SK-N-SH (cell line): Measurements from ENCODE around the gene UBIAD1. TPM values are rescaled to one million over a fixed set of nuclear protein-coding genes. Genes with fewer than 3 reads are reported as not detected.

Experiments
- CTCF ChIA-PET: fragments of 300-600, 350-600 bp; formaldehyde crosslinking; extraction: SDS; loops from one replicate; lab custom pipeline; 2021; lab: Yijun Ruan, JAX
- POLR2A ChIA-PET: fragments of 350-600 bp; sonication (Branson Sonifier 250); formaldehyde crosslinking; extraction: SDS; loops from one replicate; lab custom pipeline; 2020; ENCODE audit warnings: antibody characterized with exemption, inconsistent platforms; lab: Yijun Ruan, JAX
- DNase-seq: peaks from one replicate; pipeline ENCODE4 v3.0.0; 2012
- H2AFZ ChIP-seq: fragments of 200-600 bp; sonication (generic); 2 replicates; pipeline ENCODE4 v1.8.1; 2016; ENCODE audit warnings: antibody characterized with exemption, mild to moderate bottlenecking, low read depth
- H3F3A ChIP-seq: fragments of 200-600 bp; sonication (generic); replicated peaks from 2 replicates; pipeline ENCODE3; 2016; ENCODE audit warnings: antibody characterized with exemption, mild to moderate bottlenecking; ENCODE audit not compliant: insufficient read depth
- H3K27ac ChIP-seq, 2 experiments: fragments of 200-500 bp in 1 of 2; fragments of 200-600 bp in 1 of 2; sonication (Bioruptor generic) in 1 of 2; sonication (generic), shearing (Covaris generic) in 1 of 2; 2 replicates each; pipeline versions ENCODE4 v1.5.1 to v1.6.1; 2014 to 2016; ENCODE audit warnings: low read depth in 2 of 2, inconsistent platforms in 1 of 2, low read length in 1 of 2, mild to moderate bottlenecking in 1 of 2, mixed read lengths in 1 of 2
- H3K27me3 ChIP-seq: fragments of 200-600 bp; sonication (generic), shearing (Covaris generic); 2 replicates; pipeline ENCODE4 v1.6.1; 2016; ENCODE audit warnings: mixed run types; ENCODE audit not compliant: insufficient read depth
- H3K36me3 ChIP-seq, 2 experiments: fragments of 200-500 bp in 1 of 2; fragments of 200-600 bp in 1 of 2; sonication (Bioruptor generic) in 1 of 2; sonication (generic) in 1 of 2; replicated peaks in 1 of 2; 2 replicates each; pipeline versions ENCODE3 to v1.5.1; 2014 to 2016; ENCODE audit warnings: low read length in 1 of 2, mild to moderate bottlenecking in 1 of 2; ENCODE audit not compliant: insufficient read depth in 2 of 2, control insufficient read depth in 1 of 2
- H3K4me1 ChIP-seq, 2 experiments: fragments of 200-500 bp in 1 of 2; fragments of 200-600 bp in 1 of 2; sonication (Bioruptor generic) in 1 of 2; sonication (generic), shearing (Covaris generic) in 1 of 2; 2 replicates each; pipeline versions ENCODE4 v1.5.1 to v1.6.1; 2014 to 2016; ENCODE audit warnings: low read depth in 1 of 2, low read length in 1 of 2, mixed run types in 1 of 2; ENCODE audit not compliant: insufficient read depth in 2 of 2, control insufficient read depth in 1 of 2
- H3K4me2 ChIP-seq: fragments of 200-600 bp; sonication (generic), shearing (Covaris generic); 2 replicates; pipeline ENCODE4 v1.6.1; 2017; ENCODE audit warnings: mixed run types
- H3K4me3 ChIP-seq, 2 experiments: fragments of 200-500 bp in 1 of 2; fragments of 200-600 bp in 1 of 2; sonication (Bioruptor generic) in 1 of 2; sonication (generic), shearing (Covaris generic) in 1 of 2; 2 replicates each; pipeline versions ENCODE4 v1.5.1 to v1.8.1; 2014 to 2016; ENCODE audit warnings: low read depth in 2 of 2, inconsistent platforms in 1 of 2, low read length in 1 of 2, mild to moderate bottlenecking in 1 of 2, mixed read lengths in 1 of 2, moderate library complexity in 1 of 2
- H3K79me2 ChIP-seq: fragments of 200-600 bp; sonication (generic); 2 replicates; pipeline ENCODE4 v1.8.1; 2017; ENCODE audit warnings: mild to moderate bottlenecking; ENCODE audit not compliant: insufficient read depth
- H3K9ac ChIP-seq: fragments of 200-600 bp; sonication (generic); 2 replicates; pipeline ENCODE4 v1.6.1; 2017; ENCODE audit warnings: mixed run types
- H3K9me2 ChIP-seq: fragments of 200-600 bp; sonication (generic); 2 replicates; pipeline ENCODE4 v1.6.1; 2017; ENCODE audit warnings: mixed run types
- H3K9me3 ChIP-seq: fragments of 200-600 bp; sonication (generic); 2 replicates; pipeline ENCODE4 v1.6.1; 2017; ENCODE audit warnings: mixed run types, mild to moderate bottlenecking, moderate library complexity
- H4K20me1 ChIP-seq: fragments of 200-600 bp; sonication (generic); 2 replicates; pipeline ENCODE4 v1.6.1; 2017; ENCODE audit warnings: mild to moderate bottlenecking, mixed run types; ENCODE audit not compliant: insufficient read depth
- CHD2 ChIP-seq: fragments of 150-350 bp; IDR thresholded peaks from 2 replicates; pipeline ENCODE4 v1.6.1; 2018; ENCODE audit warnings: low read length; ENCODE audit not compliant: partially characterized antibody
- CTCF ChIP-seq: fragments of 200-600 bp; sonication (generic); IDR thresholded peaks from 2 replicates; pipeline ENCODE4 v1.6.1; 2017; ENCODE audit warnings: antibody characterized with exemption, mild to moderate bottlenecking, moderate library complexity
- EP300 ChIP-seq, 2 experiments: IDR thresholded peaks; 2 replicates each; pipeline versions ENCODE4 v1.4.0 to v1.6.1; 2012; ENCODE audit warnings: borderline replicate concordance in 1 of 2, low read depth in 1 of 2, low read length in 1 of 2
- MXI1 ChIP-seq: IDR thresholded peaks from 2 replicates; pipeline ENCODE4 v1.6.1; 2012; ENCODE audit warnings: mild to moderate bottlenecking, low read depth, low read length, improper control_type of control experiment
- NFIC ChIP-seq: IDR thresholded peaks from 2 replicates; pipeline ENCODE4 v1.4.0; 2012; ENCODE audit warnings: borderline replicate concordance
- RAD21 ChIP-seq: IDR thresholded peaks from 2 replicates; pipeline ENCODE4 v1.6.1; 2012; ENCODE audit warnings: mild to moderate bottlenecking, low read length
- RCOR1 ChIP-seq: fragments of 150-350 bp; IDR thresholded peaks from 2 replicates; pipeline ENCODE4 v1.6.1; 2017; ENCODE audit warnings: antibody characterized with exemption, low read length
- RXRA ChIP-seq: IDR thresholded peaks from 2 replicates; pipeline ENCODE4 v1.4.0; 2012; ENCODE audit warnings: low read depth, mild to moderate bottlenecking, borderline replicate concordance
- SIN3A ChIP-seq: IDR thresholded peaks from 2 replicates; pipeline ENCODE4 v1.6.1; 2012; ENCODE audit warnings: low read depth, mild to moderate bottlenecking, low read length, moderate library complexity, borderline replicate concordance
- SMC3 ChIP-seq: IDR thresholded peaks from 2 replicates; pipeline ENCODE4 v1.6.1; 2012; ENCODE audit warnings: low read depth, low read length, improper control_type of control experiment
- YY1 ChIP-seq: IDR thresholded peaks from 2 replicates; pipeline ENCODE4 v1.4.0; 2012; ENCODE audit warnings: low read depth, mild to moderate bottlenecking
- WGBS: methylation state at CpG from one replicate; pipeline ENCODE4 v1.1.6; 2017; ENCODE audit warnings: low lambda C conversion rate; 5-methylcytosine and 5-hydroxymethylcytosine counted together
- polyA plus RNA-seq, 3 experiments: library from polyadenylated mRNA; depleted of rRNA; stranded (reverse); fragments of >200 nt; gene quantifications; 2 replicates each; pipeline ENCODE4 v1.2.3, GENCODE V29; 2012
- TF ChIP-seq, protein P1 (sequence below): IDR thresholded peaks from 2 replicates; pipeline ENCODE4 v1.6.1; 2012; ENCODE audit warnings: mild to moderate bottlenecking, low read depth, low read length, moderate library complexity

UBIAD1 gene
- polyA plus RNA-seq, 1 of the 3 experiments (the other 2 are of a cell fraction), result 13.7 TPM

GRCh38 chr1:11320153-11320936, 47.3 kb downstream of the UBIAD1 start:
- H3K4me1 ChIP-seq, result peaks cover 0 to 24% of the 10 kb centered on the region in 2 experiments; a peak in 1 of 4 replicates
- H3K27ac ChIP-seq, result no peak overlapping the region
- H2AFZ ChIP-seq, result no peak overlapping the region
- TF ChIP-seq RAD21 (peak; percentile 54), RCOR1 (no peak), NFIC (no peak), CTCF (peak; percentile 62), CHD2 (no peak), SIN3A (no peak), RXRA (no peak), SMC3 (0 out of 2 replicates have a peak, but pooled peaks have one; percentile 25), YY1 (no peak)
- TF ChIP-seq, all 33 proteins: peak for 3
- Histone ChIP-seq H3K4me3 (no peak overlapping the region), H3K9me2 (no peaks in the 10 kb centered on the region), H3F3A (no peaks in the 10 kb centered on the region), H4K20me1 (no peaks in the 10 kb centered on the region), H3K9me3 (no peaks in the 10 kb centered on the region), H3K9ac (no peak overlapping the region), H3K27me3 (no peaks in the 10 kb centered on the region), H3K79me2 (no peaks in the 10 kb centered on the region), H3K36me3 (no peaks in the 10 kb centered on the region), H3K4me2 (no peak overlapping the region)
- DNase-seq, result peak; percentile 76
- WGBS, result 63% methylated on average over 6 of the region's 15 CpGs
- ChIA-PET POLR2A (no interaction called here), CTCF (interaction anchor here (0.6 to 4.0 kb wide), 30 partner anchors 8 to 329 kb away, joined by 3 to 22 read pairs (median 4); partner anchors contain the start of gene DISP3)

DNA sequence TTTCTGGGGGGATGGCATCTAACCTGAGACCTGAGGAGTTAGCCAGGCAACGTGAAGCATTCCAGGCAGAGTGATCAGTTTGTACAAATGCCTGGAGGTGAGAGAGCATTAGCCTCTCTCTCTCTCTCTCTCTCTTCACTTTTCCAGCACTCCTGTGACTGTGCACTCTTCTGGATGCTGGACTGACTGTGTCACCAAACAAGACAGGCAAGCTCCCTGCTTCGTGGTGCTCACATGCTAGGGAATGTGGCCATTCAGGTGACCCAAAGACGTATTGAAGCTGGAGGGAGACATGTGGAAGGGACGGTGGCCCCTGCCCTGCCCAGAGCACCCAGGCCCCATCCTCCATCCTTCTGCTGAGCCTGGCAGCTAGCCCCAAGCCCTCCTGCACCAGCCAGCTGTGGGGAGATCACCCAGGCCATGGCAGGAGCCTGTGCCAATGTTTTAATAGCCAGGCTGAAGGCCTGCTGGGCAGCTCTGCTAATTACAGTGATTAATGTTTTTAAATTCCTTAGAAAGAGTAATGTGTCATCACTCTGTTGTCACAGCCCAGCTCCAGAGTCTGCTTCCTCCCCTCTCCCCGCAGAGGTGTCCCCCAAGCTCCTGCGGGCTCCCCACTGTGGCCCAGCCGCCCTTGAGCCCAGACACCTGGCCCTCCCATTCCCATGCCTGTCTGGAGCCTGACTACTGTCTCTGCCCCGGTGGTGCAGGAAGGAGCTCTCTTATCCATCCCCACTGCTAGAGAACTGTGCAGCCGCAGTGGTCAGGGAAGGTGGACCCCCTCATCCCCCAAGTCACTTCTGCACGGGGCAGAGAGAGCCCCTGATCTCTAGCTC, 48.9 kb downstream of the UBIAD1 start:
- no peaks in the 10 kb centered on the region for H3K36me3 ChIP-seq
- no peaks in the 10 kb centered on the region for H3K9me3 ChIP-seq
- peak; percentile 64 for DNase-seq
- H4K20me1 ChIP-seq, result no peaks in the 10 kb centered on the region
- ChIA-PET POLR2A (interaction anchor here (1.0 to 1.6 kb wide), 4 partner anchors 20 to 159 kb away, joined by 3 to 5 read pairs (median 4); partner anchors contain the start of gene DISP3), CTCF (interaction anchor here (0.8 to 4.0 kb wide), 16 partner anchors 9 to 342 kb away, joined by 3 to 22 read pairs (median 5); partner anchors contain the start of genes DISP3 and FBXO6)
- no peak overlapping the region for H2AFZ ChIP-seq
- TF ChIP-seq EP300 (IDR thresholded peaks at IDR 0.05; ENCODE audit: borderline replicate concordance in 1 of 2, low read depth in 1 of 2, low read length in 1 of 2), result peak in 1 of 2 experiments; percentile 60; a peak in 1 of 4 replicates
- TF ChIP-seq, protein P1, sequence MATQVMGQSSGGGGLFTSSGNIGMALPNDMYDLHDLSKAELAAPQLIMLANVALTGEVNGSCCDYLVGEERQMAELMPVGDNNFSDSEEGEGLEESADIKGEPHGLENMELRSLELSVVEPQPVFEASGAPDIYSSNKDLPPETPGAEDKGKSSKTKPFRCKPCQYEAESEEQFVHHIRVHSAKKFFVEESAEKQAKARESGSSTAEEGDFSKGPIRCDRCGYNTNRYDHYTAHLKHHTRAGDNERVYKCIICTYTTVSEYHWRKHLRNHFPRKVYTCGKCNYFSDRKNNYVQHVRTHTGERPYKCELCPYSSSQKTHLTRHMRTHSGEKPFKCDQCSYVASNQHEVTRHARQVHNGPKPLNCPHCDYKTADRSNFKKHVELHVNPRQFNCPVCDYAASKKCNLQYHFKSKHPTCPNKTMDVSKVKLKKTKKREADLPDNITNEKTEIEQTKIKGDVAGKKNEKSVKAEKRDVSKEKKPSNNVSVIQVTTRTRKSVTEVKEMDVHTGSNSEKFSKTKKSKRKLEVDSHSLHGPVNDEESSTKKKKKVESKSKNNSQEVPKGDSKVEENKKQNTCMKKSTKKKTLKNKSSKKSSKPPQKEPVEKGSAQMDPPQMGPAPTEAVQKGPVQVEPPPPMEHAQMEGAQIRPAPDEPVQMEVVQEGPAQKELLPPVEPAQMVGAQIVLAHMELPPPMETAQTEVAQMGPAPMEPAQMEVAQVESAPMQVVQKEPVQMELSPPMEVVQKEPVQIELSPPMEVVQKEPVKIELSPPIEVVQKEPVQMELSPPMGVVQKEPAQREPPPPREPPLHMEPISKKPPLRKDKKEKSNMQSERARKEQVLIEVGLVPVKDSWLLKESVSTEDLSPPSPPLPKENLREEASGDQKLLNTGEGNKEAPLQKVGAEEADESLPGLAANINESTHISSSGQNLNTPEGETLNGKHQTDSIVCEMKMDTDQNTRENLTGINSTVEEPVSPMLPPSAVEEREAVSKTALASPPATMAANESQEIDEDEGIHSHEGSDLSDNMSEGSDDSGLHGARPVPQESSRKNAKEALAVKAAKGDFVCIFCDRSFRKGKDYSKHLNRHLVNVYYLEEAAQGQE, result no peak
- peak; percentile 47 for TF ChIP-seq MXI1
- peak; percentile 53 for TF ChIP-seq CHD2
- TF ChIP-seq SMC3, result 0 out of 2 replicates have a peak, but pooled peaks have one; percentile 4
- H3K4me2 ChIP-seq, result no peak overlapping the region
- no peaks in the 10 kb centered on the region for H3K79me2 ChIP-seq
- no peaks in the 10 kb centered on the region for H3K27me3 ChIP-seq
- 45% methylated on average over 9 of the region's 10 CpGs for WGBS
- no peak overlapping the region for H3K9ac ChIP-seq
- peaks cover 0 to 24% of the 10 kb centered on the region in 2 experiments; a peak in 1 of 4 replicates for H3K4me1 ChIP-seq
- H3K4me3 ChIP-seq, result no peak overlapping the region
- H3F3A ChIP-seq, result no peaks in the 10 kb centered on the region
- no peaks in the 10 kb centered on the region for H3K9me2 ChIP-seq
- peak overlapping the region in 1 of 2 experiments; percentile 70; a peak in 2 of 4 replicates for H3K27ac ChIP-seq
